ENCODE measurements around the gene NEIL3. TPM values are rescaled to one million over a fixed set of nuclear protein-coding genes. Genes with fewer than 3 reads are reported as not detected.

The NEIL3 gene
- total and polyA plus RNA-seq, 9 of the 15 experiments (the other 6 are each of a cell fraction or from before 2014, with no cell fraction given) = 2.7 to 23.3 (median 12.9) TPM

GRCh38 chr4:177396352-177396751, 86.7 kb downstream of the NEIL3 start:
- 8% methylated on average over 2 of the region's 2 CpGs for WGBS (ENCODE audit: insufficient coverage, low coverage, missing lambda C conversion rate)
- Histone ChIP-seq H4K20me1 (replicated peaks; ENCODE audit: control insufficient read depth, insufficient read depth, low read length) (no peaks in the 10 kb centered on the region), H3K4me2 (ENCODE audit: insufficient read depth, low read length) (no peak overlapping the region), H3K36me3 (ENCODE audit: control insufficient read depth, insufficient read depth, low read length) (no peaks in the 10 kb centered on the region), H3K27me3 (ENCODE audit: control insufficient read depth in 2 of 2, insufficient read depth in 2 of 2, low read length in 2 of 2) (peaks cover under 1 to 5% of the 10 kb centered on the region in 2 experiments; a peak in 2 of 5 replicates), H3K4me3 (no peak overlapping the region), H3K79me2 (ENCODE audit: control insufficient read depth, insufficient read depth, low read length) (no peaks in the 10 kb centered on the region), H3K27ac (ENCODE audit: extremely low read depth, low read depth, low read length) (no peak overlapping the region), H3K9me3 (replicated peaks; ENCODE audit: control insufficient read depth, insufficient read depth, low read depth, low read length) (no peaks in the 10 kb centered on the region), H2AFZ (ENCODE audit: low read depth, low read length) (no peak overlapping the region), H3K4me1 (replicated peaks in 1 of 2; ENCODE audit: control insufficient read depth in 2 of 2, insufficient read depth in 2 of 2, low read length in 2 of 2) (no peaks in the 10 kb centered on the region), H3K9ac (ENCODE audit: insufficient read depth in 1 of 2, low read depth in 2 of 2, low read length in 2 of 2) (no peak overlapping the region), H3K9me1 (ENCODE audit: control insufficient read depth, insufficient read depth, low read length) (no peaks in the 10 kb centered on the region)
- DNase-seq (ENCODE audit: extremely low read depth in 1 of 4, low spot score in 3 of 4) (no peak), FAIRE-seq (no peak), ATAC-seq (no peak)
- POLR2A ChIA-PET = no interaction called here
- TF ChIP-seq ELF1 (tag; IDR thresholded peaks at IDR 0.05) (no peak), ZNF764 (CRISPR knock-in tag; IDR thresholded peaks at IDR 0.05; ENCODE audit: low read depth) (no peak), SREBF1 (IDR thresholded peaks at IDR 0.05; ENCODE audit: borderline replicate concordance, low read depth, low read length) (no peak), ZNF780A (CRISPR knock-in tag; IDR thresholded peaks at IDR 0.05) (no peak), ILK (tag; IDR thresholded peaks at IDR 0.05; ENCODE audit: borderline replicate concordance, low read depth) (no peak), ARID3A (IDR thresholded peaks at IDR 0.05; ENCODE audit: borderline replicate concordance, low read depth, low read length) (no peak), ZNF134 (CRISPR knock-in tag; conservative IDR thresholded peaks at IDR 0.05) (no peak), MYC (IDR thresholded peaks at IDR 0.05; ENCODE audit: low read depth, low read length) (no peak), MYC (CRISPR knock-in tag; IDR thresholded peaks at IDR 0.05; ENCODE audit: borderline replicate concordance, low read depth) (no peak), XRCC4 (IDR thresholded peaks at IDR 0.05; ENCODE audit: extremely low read depth, insufficient read depth, insufficient read length) (no peak), SIN3A (IDR thresholded peaks at IDR 0.05; ENCODE audit: borderline replicate concordance in 2 of 2, control insufficient read depth in 1 of 2, low read depth in 2 of 2, low read length in 2 of 2) (no peak), DNMT1 (IDR thresholded peaks at IDR 0.05) (no peak), KAT8 (IDR thresholded peaks at IDR 0.05; ENCODE audit: low read depth) (no peak), CTBP1 (IDR thresholded peaks at IDR 0.05; ENCODE audit: borderline replicate concordance) (no peak), PHF8 (IDR thresholded peaks at IDR 0.05; ENCODE audit: borderline replicate concordance, low read length) (no peak), TFE3 (CRISPR knock-in tag; IDR thresholded peaks at IDR 0.05) (no peak), ZNF511 (CRISPR knock-in tag; IDR thresholded peaks at IDR 0.05) (no peak)
- in situ Hi-C loops (cut with MboI) = no loop called here
- intact Hi-C loops (cut with micrococcal nuclease) = no loop called here
- CTCF ChIA-PET (ENCODE audit: low intra/inter-chr PET ratio) = no interaction called here
- BruUV-seq (replicated peaks) = no TSS peak
